GM12864 (cell line): ENCODE data around the gene ACAD8.

Experiments used
- DNase-seq: peaks from one replicate; pipeline ENCODE4 v3.0.0-alpha.2; 2011; ENCODE audit warnings: low read depth
- H3K4me3 ChIP-seq: 2 replicates; pipeline ENCODE4 v1.5.1; 2011; ENCODE audit warnings: mild to moderate bottlenecking, low read depth, low read length, control low read depth
- TF ChIP-seq, protein P1 (sequence below): IDR thresholded peaks from 2 replicates; pipeline ENCODE4 v1.5.1; 2011; ENCODE audit warnings: low read depth, mild to moderate bottlenecking, moderate library complexity, low read length, control low read depth, inconsistent platforms; ENCODE audit errors: missing control alignments

Gene ACAD8

DNA sequence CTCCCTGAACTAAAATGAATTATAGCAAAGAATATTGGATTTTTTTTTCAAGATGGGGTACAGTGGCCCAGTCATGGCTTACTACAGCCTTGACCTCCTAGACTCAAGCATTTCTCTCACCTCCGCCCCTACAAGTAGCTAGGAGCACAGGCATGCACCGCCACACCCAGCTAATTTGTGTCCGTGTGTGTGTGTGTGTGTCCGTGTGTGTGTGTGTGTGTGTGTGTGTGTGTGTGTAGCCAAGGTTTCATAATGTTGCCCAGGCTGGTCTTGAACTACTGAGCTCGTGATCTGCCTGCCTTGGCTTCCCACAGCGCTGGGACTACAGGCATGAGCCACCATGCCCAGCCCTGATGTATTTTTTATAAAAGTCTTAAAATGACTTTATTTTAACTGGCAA lies 12.8 kb upstream of the ACAD8 start:
- H3K4me3 ChIP-seq, result no peak overlapping the region
- TF ChIP-seq, protein P1, sequence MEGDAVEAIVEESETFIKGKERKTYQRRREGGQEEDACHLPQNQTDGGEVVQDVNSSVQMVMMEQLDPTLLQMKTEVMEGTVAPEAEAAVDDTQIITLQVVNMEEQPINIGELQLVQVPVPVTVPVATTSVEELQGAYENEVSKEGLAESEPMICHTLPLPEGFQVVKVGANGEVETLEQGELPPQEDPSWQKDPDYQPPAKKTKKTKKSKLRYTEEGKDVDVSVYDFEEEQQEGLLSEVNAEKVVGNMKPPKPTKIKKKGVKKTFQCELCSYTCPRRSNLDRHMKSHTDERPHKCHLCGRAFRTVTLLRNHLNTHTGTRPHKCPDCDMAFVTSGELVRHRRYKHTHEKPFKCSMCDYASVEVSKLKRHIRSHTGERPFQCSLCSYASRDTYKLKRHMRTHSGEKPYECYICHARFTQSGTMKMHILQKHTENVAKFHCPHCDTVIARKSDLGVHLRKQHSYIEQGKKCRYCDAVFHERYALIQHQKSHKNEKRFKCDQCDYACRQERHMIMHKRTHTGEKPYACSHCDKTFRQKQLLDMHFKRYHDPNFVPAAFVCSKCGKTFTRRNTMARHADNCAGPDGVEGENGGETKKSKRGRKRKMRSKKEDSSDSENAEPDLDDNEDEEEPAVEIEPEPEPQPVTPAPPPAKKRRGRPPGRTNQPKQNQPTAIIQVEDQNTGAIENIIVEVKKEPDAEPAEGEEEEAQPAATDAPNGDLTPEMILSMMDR, result no peak
- DNase-seq, result no peak

- TF ChIP-seq, protein P1, result no peak
- H3K4me3 ChIP-seq, result no peak overlapping the region
- DNase-seq, result no peak
Measured at GRCh38 chr11:134242376-134242775, 11.0 kb upstream of the ACAD8 start.

GRCh38 chr11:134243913-134244312 lies 9.5 kb upstream of the ACAD8 start:
- DNase-seq, result no peak
- TF ChIP-seq, protein P1, result no peak
- no peak overlapping the region for H3K4me3 ChIP-seq

DNA sequence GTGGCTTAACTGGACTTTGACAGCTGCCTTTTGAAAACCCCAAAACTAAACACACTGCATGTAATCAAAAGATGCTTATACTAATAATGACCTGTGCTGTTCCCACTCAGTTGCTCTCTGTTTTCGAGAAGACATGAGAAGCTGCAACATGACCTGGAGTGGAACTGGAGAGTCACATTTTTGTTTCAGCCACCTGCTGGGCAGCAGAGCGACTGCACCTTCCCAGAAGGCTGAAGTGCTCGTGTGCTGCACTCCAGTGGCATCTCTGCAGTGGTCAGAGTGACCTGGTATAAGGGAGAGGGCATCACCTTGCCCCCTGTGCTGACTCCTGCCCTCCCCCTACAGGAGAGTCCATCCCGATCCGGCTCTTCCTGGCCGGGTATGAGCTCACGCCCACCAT lies 8.8 kb upstream of the ACAD8 start:
- TF ChIP-seq, protein P1, result peak; percentile 78
- H3K4me3 ChIP-seq, result no peak overlapping the region
- DNase-seq, result no peak

GRCh38 chr11:134245434-134245833 lies 7.9 kb upstream of the ACAD8 start:
- no peak for DNase-seq
- H3K4me3 ChIP-seq, result no peak overlapping the region
- TF ChIP-seq, protein P1, result no peak

DNA sequence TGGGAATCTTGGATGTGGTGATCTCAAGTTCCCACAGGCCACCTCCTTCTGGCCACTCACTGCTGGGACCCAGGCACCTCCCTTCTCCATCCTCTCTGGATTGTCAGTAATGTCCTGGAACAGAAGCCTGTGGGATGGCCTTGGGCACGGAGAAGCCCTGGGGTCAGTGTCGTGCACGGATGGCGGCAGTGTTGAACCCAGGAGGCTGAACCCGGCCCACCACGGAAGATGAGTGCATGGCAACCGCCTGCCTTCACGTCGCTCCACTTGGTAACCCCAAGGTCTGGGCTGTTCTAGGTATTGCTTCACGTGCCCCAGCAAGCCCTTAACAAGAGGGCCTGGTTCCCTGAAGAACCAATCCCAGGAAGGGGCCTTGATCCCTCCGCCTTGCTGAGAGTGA lies 7.3 kb upstream of the ACAD8 start:
- H3K4me3 ChIP-seq, result no peak overlapping the region
- TF ChIP-seq, protein P1, result no peak
- no peak for DNase-seq

DNA sequence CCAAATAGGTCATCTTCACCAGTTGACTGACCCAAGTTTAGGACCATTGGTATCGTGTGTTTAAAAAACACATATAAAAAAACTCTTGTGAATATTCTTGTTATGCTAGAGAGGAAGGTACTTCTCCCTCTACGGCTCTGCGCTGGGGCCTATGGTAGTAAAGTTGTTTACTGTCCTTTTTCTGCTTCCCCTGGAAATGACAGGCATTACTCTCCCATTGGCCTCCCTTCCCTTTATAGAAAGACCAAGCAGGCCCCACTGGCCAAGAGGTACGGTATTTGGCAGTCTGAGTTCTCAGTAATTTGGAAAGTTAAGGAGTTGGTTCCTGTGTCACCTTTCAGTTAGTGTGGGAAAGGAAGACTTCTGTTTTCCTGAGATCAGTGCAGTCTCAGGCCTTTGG lies 6.7 kb upstream of the ACAD8 start:
- DNase-seq, result no peak
- H3K4me3 ChIP-seq, result no peak overlapping the region
- TF ChIP-seq, protein P1, result no peak
